Measurements from ENCODE around the gene TSPAN7. TPM values are rescaled to one million over a fixed set of nuclear protein-coding genes. Genes with fewer than 3 reads are reported as not detected.

Gene TSPAN7, protein sequence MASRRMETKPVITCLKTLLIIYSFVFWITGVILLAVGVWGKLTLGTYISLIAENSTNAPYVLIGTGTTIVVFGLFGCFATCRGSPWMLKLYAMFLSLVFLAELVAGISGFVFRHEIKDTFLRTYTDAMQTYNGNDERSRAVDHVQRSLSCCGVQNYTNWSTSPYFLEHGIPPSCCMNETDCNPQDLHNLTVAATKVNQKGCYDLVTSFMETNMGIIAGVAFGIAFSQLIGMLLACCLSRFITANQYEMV
- total RNA-seq = 12.0 and 15.1 TPM in 2 replicates

GRCh38 chrX:38561126-38561868 lies at the start of gene TSPAN7:
Gene TSPAN7, plus strand, starts transcription at chrX:38561542. Its CDS starts 5 bp downstream, at chrX:38561547.

Small RNA genes within 50 kb of the gene (small RNA-seq; reads per million reads assigned to genes)
- not detected for gene RNU7-7P

Other genes starting within 250 kb of the TSPAN7 start
- 57.7 and 70.7 TPM in 2 replicates for gene RPGR, start 234.0 kb upstream of the TSPAN7 start, total RNA-seq
- 0.07 TPM in 1 of 2 replicates, not detected in the other for gene OTC, start 208.9 kb upstream of the TSPAN7 start, total RNA-seq
- gene MID1IP1, start 239.9 kb downstream of the TSPAN7 start, total RNA-seq = 17.4 and 28.7 TPM in 2 replicates

Measured in thoracic aorta endothelial cell (primary cell).